SK-N-SH treated with all-trans-retinoic acid at 6 μM for 48 hours (cell line): Measurements from ENCODE around the gene RNU1-2.
"Not testable (repeated sequence)": the region's sequence is repeated elsewhere in the genome, so short reads cannot be mapped to it uniquely, and the experiment has no call there.

ENCODE experiments used
- ATAC-seq: fragments of 200-7000 bp; cut with Tn5 transposase; 3 replicates; pipeline ENCODE4 v1.9.1; 2020; ENCODE audit warnings: mild to moderate bottlenecking, moderate library complexity
- ESRRG ChIP-seq: fragments of 250-450 bp; sonication (Bioruptor Pico); IDR thresholded peaks from 2 replicates; pipeline ENCODE4 v1.6.1; 2021; ENCODE audit warnings: mild to moderate bottlenecking
- RARB ChIP-seq: fragments of 250-450 bp; sonication (Bioruptor Pico); IDR thresholded peaks from 2 replicates; pipeline ENCODE4 v1.8.0; 2021; ENCODE audit warnings: mild to moderate bottlenecking, moderate library complexity
- TOX ChIP-seq: fragments of 250-450 bp; sonication (Bioruptor Pico); IDR thresholded peaks from 2 replicates; pipeline ENCODE4 v1.8.0; 2021; ENCODE audit warnings: mild to moderate bottlenecking, moderate library complexity, borderline replicate concordance
- ZFP30 ChIP-seq: fragments of 450-650 bp; formaldehyde crosslinking; IDR thresholded peaks from 2 replicates; pipeline ENCODE4 v1.5.0; 2022; ENCODE audit warnings: mild to moderate bottlenecking, moderate library complexity
- TF ChIP-seq, protein P1 (sequence below): fragments of 250-450 bp; sonication (Bioruptor Pico); IDR thresholded peaks from 2 replicates; pipeline ENCODE4 v1.8.0; 2020; ENCODE audit warnings: mild to moderate bottlenecking, moderate library complexity, borderline replicate concordance

The RNU1-2 gene

DNA sequence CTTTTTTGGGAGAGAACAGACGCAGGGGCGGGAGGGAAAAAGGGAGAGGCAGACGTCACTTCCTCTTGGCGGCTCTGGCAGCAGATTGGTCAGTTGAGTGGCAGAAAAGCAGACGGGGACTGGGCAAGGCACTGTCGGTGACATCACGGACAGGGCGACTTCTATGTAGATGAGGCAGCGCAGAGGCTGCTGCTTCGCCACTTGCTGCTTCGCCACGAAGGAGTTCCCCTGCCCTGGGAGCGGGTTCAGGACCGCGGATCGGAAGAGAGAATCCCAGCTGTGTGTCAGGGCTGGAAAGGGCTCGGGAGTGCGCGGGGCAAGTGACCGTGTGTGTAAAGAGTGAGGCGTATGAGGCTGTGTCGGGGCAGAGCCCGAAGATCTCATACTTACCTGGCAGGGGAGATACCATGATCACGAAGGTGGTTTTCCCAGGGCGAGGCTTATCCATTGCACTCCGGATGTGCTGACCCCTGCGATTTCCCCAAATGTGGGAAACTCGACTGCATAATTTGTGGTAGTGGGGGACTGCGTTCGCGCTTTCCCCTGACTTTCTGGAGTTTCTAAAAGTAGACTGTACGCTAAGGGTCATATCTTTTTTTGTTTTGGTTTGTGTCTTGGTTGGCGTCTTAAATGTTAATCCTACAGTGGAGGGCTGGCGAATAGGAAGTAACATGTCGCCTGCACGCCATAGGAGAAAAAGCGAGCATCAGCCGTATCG lies at the start of gene RNU1-2:
Gene RNU1-2, plus strand, starts transcription at position 383 of the 718 bp plus-strand sequence.
- ATAC-seq, result peak; percentile 100
- TF ChIP-seq ESRRG (CRISPR knock-in tag) (0 out of 2 replicates have a peak, but pooled peaks have one; percentile 16), RARB (CRISPR knock-in tag) (0 out of 2 replicates have a peak, but pooled peaks have one; percentile 35), ZFP30 (CRISPR knock-in tag) (0 out of 2 replicates have a peak, but pooled peaks have one; percentile 48), TOX (peak; percentile 41)
- TF ChIP-seq, protein P1, sequence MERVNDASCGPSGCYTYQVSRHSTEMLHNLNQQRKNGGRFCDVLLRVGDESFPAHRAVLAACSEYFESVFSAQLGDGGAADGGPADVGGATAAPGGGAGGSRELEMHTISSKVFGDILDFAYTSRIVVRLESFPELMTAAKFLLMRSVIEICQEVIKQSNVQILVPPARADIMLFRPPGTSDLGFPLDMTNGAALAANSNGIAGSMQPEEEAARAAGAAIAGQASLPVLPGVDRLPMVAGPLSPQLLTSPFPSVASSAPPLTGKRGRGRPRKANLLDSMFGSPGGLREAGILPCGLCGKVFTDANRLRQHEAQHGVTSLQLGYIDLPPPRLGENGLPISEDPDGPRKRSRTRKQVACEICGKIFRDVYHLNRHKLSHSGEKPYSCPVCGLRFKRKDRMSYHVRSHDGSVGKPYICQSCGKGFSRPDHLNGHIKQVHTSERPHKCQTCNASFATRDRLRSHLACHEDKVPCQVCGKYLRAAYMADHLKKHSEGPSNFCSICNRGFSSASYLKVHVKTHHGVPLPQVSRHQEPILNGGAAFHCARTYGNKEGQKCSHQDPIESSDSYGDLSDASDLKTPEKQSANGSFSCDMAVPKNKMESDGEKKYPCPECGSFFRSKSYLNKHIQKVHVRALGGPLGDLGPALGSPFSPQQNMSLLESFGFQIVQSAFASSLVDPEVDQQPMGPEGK (CRISPR knock-in tag), result peak; percentile 30; the same call in 1 of the 2 replicates

DNA sequence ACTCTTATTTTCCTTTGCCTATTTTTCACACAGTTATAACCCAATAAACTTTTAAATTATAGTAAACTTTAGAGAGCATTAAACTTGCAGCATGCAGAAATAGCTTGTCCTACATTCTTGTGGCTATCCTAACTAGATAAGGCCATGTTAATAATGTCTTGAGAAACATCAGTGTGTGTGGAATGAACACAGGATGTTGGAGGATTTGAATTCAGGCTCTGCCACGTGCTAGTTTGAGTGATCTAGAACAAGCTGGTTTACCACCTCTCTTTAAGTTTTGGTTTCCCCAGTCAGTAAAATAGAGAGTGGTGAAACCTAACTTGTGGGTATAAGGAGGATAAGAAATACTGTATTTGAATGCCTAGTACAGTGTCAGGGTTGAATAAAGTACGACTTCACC lies 39.6 kb upstream of the RNU1-2 start:
- not testable (repeated sequence) for ATAC-seq

DNA sequence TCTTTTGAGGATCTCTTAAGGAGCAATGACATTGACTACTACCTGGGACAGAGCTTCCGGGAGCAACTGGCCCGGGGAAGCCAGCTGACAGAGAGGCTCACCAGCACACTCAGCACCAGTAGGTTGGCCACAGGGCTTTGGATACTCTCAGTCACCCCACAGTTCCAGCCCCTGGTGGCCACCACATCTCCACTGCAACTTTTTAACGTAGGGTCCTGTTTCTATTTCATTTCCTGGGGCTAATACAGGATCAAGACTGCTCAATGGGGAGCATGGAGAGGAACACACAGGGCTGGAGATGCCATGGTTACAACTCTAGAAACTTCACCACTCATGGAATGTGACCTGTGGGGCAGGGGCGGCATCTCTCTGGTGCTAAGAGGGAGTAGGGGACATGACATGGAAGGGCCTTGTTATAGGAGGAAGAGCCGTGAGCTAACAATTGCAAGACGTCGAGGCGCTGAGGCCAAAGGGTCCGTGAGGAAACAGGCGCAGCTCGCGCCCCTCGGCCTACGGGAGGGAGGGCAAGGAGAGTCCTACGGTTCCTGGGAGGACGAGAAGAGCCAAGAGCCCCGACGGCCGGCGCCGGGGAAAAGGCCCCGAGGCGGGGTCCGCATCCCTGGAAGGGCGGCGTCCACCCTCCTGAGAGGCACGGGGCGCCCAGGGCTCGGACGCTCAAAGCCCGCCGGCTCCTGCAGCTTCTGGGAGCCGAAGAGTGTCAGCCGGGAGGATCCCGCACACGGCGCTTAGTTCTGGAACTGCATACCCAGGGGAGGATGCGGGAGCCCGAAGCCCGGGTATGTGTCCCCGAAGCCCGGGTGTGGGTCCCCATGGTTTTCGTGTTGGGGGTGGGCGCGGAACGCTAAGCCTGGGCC lies 36.4 kb upstream of the RNU1-2 start:
- ATAC-seq, result not testable (repeated sequence)

DNA sequence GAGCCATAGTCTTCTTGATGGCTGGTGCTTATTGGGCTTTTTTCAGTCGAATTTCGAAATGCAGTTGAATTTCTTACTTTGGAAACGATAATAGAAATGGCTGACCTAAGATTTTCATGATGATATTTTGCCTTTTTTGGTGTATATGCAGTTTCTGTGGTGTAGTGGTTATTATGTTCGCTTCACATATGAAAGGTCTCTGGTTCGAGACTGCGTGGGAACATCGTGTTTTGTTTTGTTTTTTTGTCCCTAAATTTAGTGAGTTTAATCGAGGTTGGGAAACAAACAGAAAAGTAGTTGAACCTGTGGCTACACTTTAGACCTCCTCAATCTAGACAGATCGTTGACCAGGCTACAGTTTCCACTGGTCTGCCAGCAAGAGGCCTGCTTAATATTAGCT lies 35.7 kb upstream of the RNU1-2 start:
- peak; percentile 37 for ATAC-seq

DNA sequence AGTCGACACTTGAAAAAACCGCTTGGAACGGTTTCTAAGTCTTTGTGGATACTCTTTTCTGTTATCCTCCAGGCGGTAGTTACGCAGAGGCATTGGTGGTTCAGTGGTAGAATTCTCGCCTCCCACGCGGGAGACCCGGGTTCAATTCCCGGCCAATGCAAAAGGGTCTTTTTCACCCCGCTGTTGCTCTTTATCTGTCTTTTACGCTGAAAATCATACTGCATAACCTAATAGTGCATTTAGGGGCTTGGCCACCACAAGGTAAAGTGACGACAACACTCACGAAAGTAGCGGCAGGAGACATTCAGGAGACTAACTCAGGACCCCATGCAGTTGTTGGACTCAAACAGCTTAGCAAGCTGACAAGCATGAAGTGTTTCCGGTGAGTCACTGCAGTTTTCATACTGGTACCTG lies 33.9 kb upstream of the RNU1-2 start:
- peak; percentile 96 for ATAC-seq

DNA sequence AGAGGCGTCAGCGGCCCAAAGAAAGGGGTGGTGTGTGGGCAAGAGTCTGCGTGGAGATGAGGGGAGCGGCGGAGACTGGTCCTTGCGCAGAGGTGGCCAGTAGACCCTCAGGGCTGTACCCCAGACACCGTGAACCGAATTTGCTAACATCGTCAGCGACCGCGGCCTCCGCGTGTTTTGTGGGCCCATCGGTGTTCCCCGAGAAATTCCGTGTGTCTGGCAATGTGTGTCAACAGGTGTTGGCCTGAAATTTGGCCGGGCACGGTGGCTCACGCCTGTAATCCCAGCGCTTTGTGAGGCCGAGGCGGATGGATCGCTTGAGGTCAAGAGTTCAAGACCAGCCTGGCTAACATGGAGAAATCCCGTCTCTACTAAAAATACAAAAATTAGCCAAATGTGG lies 33.4 kb upstream of the RNU1-2 start:
- ATAC-seq, result not testable (repeated sequence)

DNA sequence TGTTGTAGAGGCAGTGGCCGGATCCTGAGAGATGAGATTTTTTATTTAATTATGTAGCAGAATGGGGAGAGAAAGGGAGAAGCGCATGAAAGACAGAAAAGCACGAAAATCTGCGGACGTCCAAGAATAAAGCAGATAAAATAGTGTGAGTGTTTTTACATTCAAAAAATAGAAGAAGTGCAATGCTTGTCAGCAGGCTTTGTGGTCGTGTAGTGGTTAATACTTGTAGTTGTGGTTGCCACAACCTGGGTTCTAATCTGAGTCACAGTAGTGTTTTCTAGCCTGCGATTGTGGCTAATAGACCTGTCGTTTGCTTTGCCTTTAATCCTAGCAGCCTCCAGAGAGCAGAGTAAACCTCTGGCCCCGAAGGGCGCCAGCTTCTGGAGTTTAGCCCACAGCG lies 32.8 kb upstream of the RNU1-2 start:
- ATAC-seq, result not testable (repeated sequence)

DNA sequence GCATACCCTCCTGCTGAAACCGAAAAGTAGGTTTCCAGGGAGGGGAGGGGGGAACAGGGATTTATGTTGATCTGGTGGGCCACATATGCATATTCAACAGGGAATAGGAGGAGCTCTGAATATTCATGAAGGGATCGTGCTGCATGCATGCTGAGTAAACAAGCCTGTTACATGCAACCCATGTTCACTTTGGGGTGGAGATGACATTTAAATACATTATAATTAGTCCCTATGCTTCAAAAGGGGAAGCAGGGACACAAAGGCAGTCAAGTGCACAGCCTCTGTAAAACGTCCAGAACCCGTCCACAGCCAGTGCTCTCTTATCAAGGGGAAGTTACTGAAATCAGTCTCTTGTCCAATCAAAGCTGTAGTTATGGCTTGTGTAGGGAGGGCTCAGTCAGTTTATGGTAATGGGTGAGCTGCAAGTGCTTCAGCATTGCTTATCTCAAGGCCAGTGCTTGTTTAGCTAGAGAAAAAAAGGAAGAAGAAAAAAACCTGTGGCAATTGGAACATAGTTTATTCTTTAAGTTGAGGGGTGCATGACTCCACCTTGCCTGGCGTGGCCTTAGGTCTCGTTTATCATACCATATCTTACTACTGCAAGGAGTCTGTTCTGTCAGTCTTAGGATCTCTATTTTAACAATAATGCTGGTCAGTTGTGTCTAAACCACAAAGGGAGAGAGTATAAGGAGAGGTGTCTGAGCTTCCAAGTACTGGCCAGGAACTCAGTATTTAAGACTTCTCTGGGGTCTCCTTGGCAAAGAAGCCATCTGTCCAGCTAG lies 28.7 kb upstream of the RNU1-2 start:
- ATAC-seq, result not testable (repeated sequence)

DNA sequence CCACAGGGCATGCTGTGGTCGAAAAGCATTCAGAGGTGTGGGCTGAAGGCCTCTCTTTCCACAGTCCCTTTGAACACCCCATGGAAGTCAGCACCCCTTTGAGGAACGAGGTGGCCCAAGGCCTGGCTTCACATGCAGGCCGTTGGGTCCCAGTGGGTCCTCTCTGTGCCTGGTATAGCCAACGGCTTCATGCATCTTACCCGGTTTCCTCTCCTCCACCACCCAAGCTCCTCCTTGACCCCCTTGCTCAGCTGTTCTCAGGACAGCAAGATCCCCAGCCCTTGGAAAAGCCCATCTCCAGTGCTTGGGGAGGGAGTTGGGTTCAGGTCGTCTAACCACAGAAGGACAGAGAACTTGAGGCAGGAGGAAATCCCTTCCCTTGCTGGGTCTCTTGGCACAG lies 27.0 kb upstream of the RNU1-2 start:
- ATAC-seq, result not testable (repeated sequence)

DNA sequence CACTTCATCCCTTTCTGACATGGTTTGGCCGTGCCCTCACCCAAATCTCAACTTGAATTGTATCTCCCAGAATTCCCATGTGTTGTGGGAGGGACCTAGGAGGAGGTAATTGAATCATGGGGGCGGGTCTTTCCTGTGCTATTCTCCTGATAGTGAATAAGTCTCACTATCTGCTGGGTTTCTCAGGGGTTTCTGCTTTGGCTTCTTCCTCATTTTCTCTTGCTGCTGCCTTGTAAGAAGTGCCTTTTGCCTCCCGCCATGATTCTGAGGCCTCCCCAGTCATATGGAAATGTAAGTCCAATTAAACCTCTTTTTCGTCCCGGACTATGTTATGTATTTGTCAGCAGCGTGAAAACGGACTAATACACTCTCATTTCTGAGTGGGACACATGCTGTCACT lies 25.8 kb upstream of the RNU1-2 start:
- ATAC-seq, result not testable (repeated sequence)

DNA sequence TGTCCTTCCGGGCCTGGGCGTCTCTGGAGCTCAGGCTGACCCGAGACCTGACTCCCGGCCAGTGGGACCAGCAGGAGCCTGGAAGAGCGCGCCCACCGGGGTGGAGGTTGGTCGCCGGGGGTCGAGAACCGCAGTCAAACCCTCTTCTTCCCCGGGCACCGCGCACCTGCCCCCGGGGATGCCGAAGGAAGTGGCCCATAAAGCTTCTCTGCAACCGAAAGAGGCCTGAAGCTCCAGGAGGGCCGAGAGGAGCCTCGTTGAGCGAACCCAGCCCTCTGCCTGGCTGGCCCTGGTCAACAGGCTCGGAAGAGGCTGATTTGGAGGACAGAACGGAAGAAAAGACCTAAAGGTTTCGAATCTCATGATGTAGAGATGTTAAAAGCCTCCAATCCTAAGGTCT lies 24.6 kb upstream of the RNU1-2 start:
- not testable (repeated sequence) for ATAC-seq

DNA sequence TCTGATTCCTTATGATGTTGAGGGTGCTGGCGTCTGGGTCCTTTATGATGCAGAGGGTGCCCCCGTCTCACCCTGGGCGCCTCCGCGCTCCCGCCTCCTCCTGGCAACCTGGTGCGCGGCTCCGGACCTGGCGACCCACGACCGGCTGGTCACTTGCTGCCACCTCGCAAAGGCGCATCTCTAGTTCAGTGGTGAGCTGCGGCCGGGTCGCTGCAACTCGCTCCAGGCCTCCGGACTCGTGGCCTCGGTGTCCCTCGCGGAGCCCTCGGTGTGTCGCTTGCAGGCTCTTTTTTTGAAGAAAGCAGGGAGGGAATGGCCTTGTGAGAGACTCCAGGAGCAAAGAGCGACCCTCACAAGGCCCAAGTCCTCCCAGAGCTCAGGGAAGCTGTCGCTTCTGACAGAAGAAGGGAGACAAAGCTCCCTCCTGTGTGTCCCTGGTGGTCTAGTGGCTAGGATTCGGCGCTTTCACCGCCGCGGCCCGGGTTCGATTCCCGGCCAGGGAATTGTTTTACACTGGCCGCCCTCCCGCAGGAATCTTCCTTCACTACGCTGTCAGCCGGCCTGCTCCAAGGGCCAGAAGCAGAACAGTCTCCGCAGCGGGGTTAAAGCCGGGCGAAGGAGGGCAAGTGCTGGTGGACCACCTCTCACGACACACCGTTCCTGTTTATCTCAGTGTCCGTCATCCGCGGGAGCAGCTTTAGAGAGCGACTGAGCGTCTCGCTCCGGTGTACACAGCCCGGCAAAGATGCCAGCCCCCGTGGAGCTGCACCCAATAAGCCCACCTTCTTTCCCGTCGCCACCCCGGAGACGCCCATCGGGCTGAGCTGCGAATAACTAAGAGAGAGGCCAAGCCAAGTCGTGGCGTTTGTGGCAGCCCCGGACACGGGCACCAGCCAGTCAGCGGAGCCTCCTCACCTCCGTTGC lies 23.4 kb upstream of the RNU1-2 start:
- ATAC-seq, result peak; percentile 59

DNA sequence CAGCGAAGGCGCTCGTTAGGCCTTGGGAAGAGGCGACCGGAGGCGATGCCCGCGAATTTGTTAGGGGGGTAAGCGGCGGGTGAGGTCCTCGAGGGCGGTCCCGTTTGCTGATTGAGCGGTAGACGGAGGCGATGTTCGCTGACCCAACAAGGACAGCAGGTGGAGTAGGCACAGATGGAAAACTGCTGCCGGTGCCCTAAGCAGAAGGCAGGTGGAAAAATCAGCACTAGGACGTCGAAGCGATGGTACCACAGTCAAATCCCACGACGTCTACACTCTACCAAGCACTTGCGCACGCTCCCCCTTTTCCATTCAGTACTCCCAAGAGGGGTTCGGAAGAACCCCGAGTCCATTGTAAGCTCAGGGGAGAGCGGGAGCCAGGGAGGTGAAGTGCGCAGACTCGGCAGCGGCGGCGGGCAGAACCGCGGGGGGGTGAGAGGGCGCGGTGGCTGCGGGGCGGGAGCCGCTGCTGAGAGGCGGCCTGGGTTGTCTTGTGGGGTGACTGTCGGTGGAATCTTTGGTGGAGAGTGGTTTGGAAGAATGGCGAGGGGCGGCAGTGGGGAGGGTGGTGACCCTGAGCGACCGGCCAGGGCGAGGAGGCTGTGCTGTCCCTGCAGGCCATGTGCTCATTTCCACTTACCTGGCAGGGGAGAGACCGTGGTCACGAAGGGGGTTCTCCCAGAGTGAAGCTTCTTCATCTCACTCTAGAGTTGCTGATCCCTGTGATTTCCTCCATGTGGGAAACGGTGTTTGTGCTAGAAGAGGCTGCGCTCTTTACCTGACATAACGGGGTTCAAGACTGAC lies 22.5 kb upstream of the RNU1-2 start:
- ATAC-seq, result not testable (repeated sequence)

DNA sequence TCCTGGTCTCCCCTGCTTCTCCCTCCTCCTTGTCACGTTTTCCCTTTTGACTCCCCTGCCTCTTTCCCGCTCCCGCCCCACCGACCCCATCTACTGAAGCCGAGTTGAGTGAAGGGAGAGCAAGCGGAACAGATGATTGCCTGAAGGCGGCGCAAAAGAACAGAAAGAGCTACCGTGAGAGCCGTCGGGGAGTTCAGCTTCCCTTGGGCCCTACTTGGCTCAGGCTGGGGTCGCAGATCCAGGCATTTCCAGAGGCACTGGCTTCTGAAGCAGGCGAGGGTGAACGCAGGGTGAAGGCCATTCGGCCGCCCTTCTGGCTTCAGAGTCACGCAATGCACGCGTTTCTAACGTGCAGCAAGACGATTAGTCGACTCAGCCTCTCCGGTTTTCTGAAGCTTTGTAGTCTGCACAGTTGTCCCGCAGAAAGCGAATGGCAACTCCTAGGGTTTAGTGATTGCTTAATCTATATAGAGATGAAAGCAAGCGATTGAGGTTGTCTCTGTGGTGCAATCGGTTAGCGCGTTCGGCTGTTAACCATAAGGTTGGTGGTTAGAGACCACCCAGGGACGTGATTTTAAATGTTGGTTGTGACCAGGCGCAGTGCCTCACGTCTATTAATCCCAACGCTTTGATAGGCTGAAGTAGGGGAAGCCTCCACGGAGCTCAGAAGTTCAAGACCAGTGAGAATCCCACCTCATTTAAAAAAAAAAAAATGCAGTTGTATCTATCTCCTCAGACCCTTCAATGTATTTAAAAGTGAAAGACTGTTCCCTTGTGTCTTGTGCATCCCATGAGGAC lies 20.6 kb upstream of the RNU1-2 start:
- not testable (repeated sequence) for ATAC-seq

DNA sequence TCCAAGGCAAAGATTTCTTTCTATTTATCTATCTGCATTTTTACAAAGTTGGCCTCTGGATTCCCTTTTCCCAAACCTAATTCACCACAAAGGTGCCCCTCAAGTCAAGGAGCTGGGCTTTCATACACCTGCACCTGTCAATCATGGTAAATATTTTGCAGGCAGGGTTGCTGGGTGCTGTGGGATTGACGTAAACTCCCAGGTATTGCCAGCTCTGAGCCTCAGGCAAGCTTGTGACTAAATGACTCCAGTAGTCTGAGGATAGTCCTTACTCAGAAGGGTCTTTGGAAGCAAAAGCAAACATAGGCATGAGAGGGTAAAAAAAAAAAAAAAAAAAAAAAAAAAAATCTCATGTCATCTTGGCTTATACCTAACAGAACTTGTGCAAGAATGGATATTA lies 14.0 kb upstream of the RNU1-2 start:
- not testable (repeated sequence) for ATAC-seq
